Measurements from ENCODE around the gene C1orf174.

DNA sequence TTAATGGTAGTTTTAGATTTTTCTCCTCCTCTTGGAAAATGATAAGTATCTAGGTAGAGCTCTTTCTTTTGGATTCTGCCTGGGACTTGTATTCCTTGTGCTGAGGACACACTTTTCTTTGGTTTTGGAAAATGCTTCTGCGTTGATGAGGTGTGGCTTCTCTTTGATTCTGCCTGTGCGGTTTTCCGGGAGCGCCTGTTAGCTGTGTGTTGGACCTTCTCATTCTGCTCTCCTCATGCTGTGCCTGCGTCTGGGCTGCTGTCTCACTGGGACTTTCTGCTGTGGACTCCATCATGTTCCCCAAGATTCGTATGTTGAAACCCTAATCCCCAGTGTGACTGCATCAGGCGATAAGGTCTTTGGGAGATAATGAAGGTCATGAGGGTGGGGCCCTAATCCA lies 21.0 kb downstream of the C1orf174 start:
- TF ChIP-seq, protein P1, sequence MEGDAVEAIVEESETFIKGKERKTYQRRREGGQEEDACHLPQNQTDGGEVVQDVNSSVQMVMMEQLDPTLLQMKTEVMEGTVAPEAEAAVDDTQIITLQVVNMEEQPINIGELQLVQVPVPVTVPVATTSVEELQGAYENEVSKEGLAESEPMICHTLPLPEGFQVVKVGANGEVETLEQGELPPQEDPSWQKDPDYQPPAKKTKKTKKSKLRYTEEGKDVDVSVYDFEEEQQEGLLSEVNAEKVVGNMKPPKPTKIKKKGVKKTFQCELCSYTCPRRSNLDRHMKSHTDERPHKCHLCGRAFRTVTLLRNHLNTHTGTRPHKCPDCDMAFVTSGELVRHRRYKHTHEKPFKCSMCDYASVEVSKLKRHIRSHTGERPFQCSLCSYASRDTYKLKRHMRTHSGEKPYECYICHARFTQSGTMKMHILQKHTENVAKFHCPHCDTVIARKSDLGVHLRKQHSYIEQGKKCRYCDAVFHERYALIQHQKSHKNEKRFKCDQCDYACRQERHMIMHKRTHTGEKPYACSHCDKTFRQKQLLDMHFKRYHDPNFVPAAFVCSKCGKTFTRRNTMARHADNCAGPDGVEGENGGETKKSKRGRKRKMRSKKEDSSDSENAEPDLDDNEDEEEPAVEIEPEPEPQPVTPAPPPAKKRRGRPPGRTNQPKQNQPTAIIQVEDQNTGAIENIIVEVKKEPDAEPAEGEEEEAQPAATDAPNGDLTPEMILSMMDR (IDR thresholded peaks at IDR 0.05; ENCODE audit: low read length), result no peak
- no peak for TF ChIP-seq EZH2 (IDR thresholded peaks at IDR 0.05; ENCODE audit: borderline replicate concordance, low read length)

All from OCI-LY1 (cell line).